Liver (tissue), 3 donors: ENCODE data around the gene CASP10.

ENCODE experiments used
- RAD21 ChIP-seq, 2 donors: IDR thresholded peaks; 2 replicates each; pipeline ENCODE4 v1.6.1; 2016; ENCODE audit warnings: antibody characterized with exemption in 2 of 2, mild to moderate bottlenecking in 2 of 2
- SP1 ChIP-seq: IDR thresholded peaks from 2 replicates; pipeline ENCODE4 v1.6.1; 2018; ENCODE audit warnings: antibody characterized with exemption, mild to moderate bottlenecking
- TAF1 ChIP-seq: conservative IDR thresholded peaks from 2 replicates; pipeline ENCODE4 v1.6.1; 2016; ENCODE audit warnings: antibody characterized with exemption, mild to moderate bottlenecking
- TF ChIP-seq, protein P1 (sequence below): fragments of 150-350 bp; IDR thresholded peaks from 2 replicates; pipeline ENCODE4 v1.5.1; 2017; ENCODE audit warnings: improper control_type of control experiment, low read depth, low read length; ENCODE audit not compliant: missing input control
- TF ChIP-seq, protein P2 (sequence below): IDR thresholded peaks from 2 replicates; pipeline ENCODE4 v1.6.1; 2016; ENCODE audit warnings: antibody characterized with exemption
- TF ChIP-seq, protein P3 (sequence below): IDR thresholded peaks from 2 replicates; pipeline ENCODE4 v1.6.1; 2016; ENCODE audit warnings: antibody characterized with exemption
- donor health status: healthy.
- donor health status: healthy.

DNA sequence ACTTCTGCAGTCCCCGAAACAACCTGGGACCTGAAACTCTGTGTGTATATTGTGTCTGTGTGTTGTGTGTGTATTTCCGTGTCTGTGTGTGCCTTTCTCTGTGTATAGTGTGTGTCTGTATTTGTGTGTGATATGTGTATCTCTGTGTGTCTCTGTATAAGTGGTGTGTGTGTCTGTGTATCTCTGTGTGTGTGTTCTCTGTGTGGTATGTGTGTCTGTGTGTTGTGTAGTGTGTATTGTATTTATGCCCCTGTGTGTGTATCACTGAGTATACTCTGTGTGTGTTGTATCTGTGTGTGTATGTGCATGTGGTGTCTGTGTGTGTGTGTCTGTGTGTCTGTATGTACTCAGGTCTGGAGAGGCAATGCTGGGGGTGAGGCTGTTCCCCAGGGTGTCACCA is 89.0 kb downstream of the CASP10 start:
- TF ChIP-seq, protein P1, sequence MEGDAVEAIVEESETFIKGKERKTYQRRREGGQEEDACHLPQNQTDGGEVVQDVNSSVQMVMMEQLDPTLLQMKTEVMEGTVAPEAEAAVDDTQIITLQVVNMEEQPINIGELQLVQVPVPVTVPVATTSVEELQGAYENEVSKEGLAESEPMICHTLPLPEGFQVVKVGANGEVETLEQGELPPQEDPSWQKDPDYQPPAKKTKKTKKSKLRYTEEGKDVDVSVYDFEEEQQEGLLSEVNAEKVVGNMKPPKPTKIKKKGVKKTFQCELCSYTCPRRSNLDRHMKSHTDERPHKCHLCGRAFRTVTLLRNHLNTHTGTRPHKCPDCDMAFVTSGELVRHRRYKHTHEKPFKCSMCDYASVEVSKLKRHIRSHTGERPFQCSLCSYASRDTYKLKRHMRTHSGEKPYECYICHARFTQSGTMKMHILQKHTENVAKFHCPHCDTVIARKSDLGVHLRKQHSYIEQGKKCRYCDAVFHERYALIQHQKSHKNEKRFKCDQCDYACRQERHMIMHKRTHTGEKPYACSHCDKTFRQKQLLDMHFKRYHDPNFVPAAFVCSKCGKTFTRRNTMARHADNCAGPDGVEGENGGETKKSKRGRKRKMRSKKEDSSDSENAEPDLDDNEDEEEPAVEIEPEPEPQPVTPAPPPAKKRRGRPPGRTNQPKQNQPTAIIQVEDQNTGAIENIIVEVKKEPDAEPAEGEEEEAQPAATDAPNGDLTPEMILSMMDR: no peak
- TF ChIP-seq RAD21 (IDR thresholded peaks at IDR 0.05) (no peak), TAF1 (no peak), SP1 (no peak)
- TF ChIP-seq, protein P2, sequence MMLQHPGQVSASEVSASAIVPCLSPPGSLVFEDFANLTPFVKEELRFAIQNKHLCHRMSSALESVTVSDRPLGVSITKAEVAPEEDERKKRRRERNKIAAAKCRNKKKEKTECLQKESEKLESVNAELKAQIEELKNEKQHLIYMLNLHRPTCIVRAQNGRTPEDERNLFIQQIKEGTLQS: no peak
- TF ChIP-seq, protein P3, sequence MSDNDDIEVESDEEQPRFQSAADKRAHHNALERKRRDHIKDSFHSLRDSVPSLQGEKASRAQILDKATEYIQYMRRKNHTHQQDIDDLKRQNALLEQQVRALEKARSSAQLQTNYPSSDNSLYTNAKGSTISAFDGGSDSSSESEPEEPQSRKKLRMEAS: no peak
